ENCODE data around the gene PMEPA1.

Gene PMEPA1

GRCh38 chr20:57638895-57639236, 70.9 kb downstream of the PMEPA1 start:
- POLR2A ChIA-PET, result no interaction called here
- H3K27ac ChIP-seq (ENCODE audit: extremely low read depth, low read depth, low read length), result no peak overlapping the region
- H3K4me3 ChIP-seq (ENCODE audit: low read depth, low read length), result no peak overlapping the region
- CTCF ChIA-PET, result interaction anchor here (1.2 kb wide), 1 partner anchor 17 kb away, joined by 4 read pairs; no protein-coding TSS in a partner anchor
- no peaks in the 10 kb centered on the region for H3K4me1 ChIP-seq (ENCODE audit: control insufficient read depth, insufficient read depth, low read length)
- H3K9me3 ChIP-seq (ENCODE audit: control insufficient read depth, insufficient read depth, low read depth, low read length), result no peaks in the 10 kb centered on the region
- H3K36me3 ChIP-seq (ENCODE audit: control insufficient read depth in 2 of 2, insufficient read depth in 1 of 2, low read length in 2 of 2), result no peaks in the 10 kb centered on the region
- TF ChIP-seq ZNF768 (tag by site-specific recombination; IDR thresholded peaks at IDR 0.05) (no peak), ZBTB1 (tag by site-specific recombination; IDR thresholded peaks at IDR 0.05) (no peak), ZNF623 (tag by site-specific recombination; IDR thresholded peaks at IDR 0.05) (no peak)
- TF ChIP-seq, protein P1, sequence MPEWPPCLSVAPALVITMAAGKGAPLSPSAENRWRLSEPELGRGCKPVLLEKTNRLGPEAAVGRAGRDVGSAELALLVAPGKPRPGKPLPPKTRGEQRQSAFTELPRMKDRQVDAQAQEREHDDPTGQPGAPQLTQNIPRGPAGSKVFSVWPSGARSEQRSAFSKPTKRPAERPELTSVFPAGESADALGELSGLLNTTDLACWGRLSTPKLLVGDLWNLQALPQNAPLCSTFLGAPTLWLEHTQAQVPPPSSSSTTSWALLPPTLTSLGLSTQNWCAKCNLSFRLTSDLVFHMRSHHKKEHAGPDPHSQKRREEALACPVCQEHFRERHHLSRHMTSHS (tag by site-specific recombination; IDR thresholded peaks at IDR 0.05), result no peak

GRCh38 chr20:57638173-57638894, 71.5 kb downstream of the PMEPA1 start:
- Histone ChIP-seq H3K4me1 (ENCODE audit: control insufficient read depth, insufficient read depth, low read length) (no peaks in the 10 kb centered on the region), H3K27ac (ENCODE audit: extremely low read depth, low read depth, low read length) (no peak overlapping the region), H3K4me3 (ENCODE audit: low read depth, low read length) (no peak overlapping the region), H3K36me3 (ENCODE audit: control insufficient read depth in 2 of 2, insufficient read depth in 1 of 2, low read length in 2 of 2) (no peaks in the 10 kb centered on the region), H3K9me3 (ENCODE audit: control insufficient read depth, insufficient read depth, low read depth, low read length) (no peaks in the 10 kb centered on the region)
- no peak for TF ChIP-seq ZNF112 (tag by site-specific recombination; IDR thresholded peaks at IDR 0.05)
- TF ChIP-seq ZFHX2 (tag by site-specific recombination; conservative IDR thresholded peaks at IDR 0.05), result no peak
- TF ChIP-seq KLF17 (tag by site-specific recombination; IDR thresholded peaks at IDR 0.05), result no peak
- TF ChIP-seq ZNF324 (tag by site-specific recombination; IDR thresholded peaks at IDR 0.05), result no peak
- TF ChIP-seq ZFP3 (tag by site-specific recombination; IDR thresholded peaks at IDR 0.05; ENCODE audit: low read depth), result no peak
- TF ChIP-seq ZNF501 (tag by site-specific recombination; IDR thresholded peaks at IDR 0.05), result no peak
- TF ChIP-seq OVOL3 (tag by site-specific recombination; IDR thresholded peaks at IDR 0.05), result no peak
- TF ChIP-seq HOXD13 (CRISPR knock-in tag; IDR thresholded peaks at IDR 0.05; ENCODE audit: borderline replicate concordance), result no peak
- no peak for TF ChIP-seq ZNF544 (tag by site-specific recombination; IDR thresholded peaks at IDR 0.05)
- TF ChIP-seq EGR2 (tag by site-specific recombination; IDR thresholded peaks at IDR 0.05; ENCODE audit: low read depth), result no peak
- TF ChIP-seq ZNF785 (tag by site-specific recombination; IDR thresholded peaks at IDR 0.05), result no peak
- no peak for TF ChIP-seq PRDM4 (tag by site-specific recombination; IDR thresholded peaks at IDR 0.05)
- no peak for TF ChIP-seq ZNF157 (tag by site-specific recombination; IDR thresholded peaks at IDR 0.05)
- no peak for TF ChIP-seq PRDM10 (tag by site-specific recombination; IDR thresholded peaks at IDR 0.05)
- TF ChIP-seq ZNF629 (tag by site-specific recombination; IDR thresholded peaks at IDR 0.05), result no peak
- no peak for TF ChIP-seq ZNF621 (tag by site-specific recombination; IDR thresholded peaks at IDR 0.05)
- CTCF ChIA-PET, result interaction anchor here (0.7 to 1.2 kb wide), 2 partner anchors 17 to 42 kb away, joined by 4 read pairs; no protein-coding TSS in a partner anchor
- POLR2A ChIA-PET, result no interaction called here
